HG03439 (cell line): ENCODE measurements around the gene CREG2.

Experiments used
- ATAC-seq: cut with Tn5 transposase; IDR thresholded peaks from one replicate; pipeline ENCODE4 v1.9.1; 2021; ENCODE audit warnings: mild to moderate bottlenecking, moderate library complexity; ENCODE audit not compliant: unreplicated experiment

The CREG2 gene, protein sequence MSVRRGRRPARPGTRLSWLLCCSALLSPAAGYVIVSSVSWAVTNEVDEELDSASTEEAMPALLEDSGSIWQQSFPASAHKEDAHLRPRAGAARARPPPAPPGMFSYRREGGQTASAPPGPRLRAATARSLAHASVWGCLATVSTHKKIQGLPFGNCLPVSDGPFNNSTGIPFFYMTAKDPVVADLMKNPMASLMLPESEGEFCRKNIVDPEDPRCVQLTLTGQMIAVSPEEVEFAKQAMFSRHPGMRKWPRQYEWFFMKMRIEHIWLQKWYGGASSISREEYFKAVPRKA

GRCh38 chr2:101387151-101387834 is at the start of gene CREG2:
Gene CREG2, minus strand, starts transcription at chr2:101387503. Its CDS starts 46 bp downstream, at chr2:101387457.
- no peak for ATAC-seq

- ATAC-seq = no peak
Observed at GRCh38 chr2:101435001-101435862, 47.9 kb upstream of the CREG2 start.

DNA sequence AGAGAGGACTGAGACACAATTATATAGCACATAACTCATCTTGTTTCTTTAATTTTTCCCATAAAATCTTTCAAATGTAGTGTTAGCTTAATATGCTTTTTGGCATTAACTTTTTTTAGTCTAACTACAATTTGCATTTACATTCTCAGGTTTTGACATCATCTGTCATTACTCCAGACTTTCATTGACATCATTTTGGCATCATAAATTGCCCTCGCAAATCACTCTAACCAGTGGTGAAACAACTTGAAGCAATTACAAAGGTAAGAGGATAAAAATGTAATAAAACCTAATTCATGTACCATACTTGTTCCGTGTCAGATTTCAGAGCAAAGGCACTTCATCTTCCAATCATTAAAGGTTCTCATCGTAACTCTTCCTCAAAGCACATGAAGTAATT is 46.2 kb upstream of the CREG2 start:
- no peak for ATAC-seq

DNA sequence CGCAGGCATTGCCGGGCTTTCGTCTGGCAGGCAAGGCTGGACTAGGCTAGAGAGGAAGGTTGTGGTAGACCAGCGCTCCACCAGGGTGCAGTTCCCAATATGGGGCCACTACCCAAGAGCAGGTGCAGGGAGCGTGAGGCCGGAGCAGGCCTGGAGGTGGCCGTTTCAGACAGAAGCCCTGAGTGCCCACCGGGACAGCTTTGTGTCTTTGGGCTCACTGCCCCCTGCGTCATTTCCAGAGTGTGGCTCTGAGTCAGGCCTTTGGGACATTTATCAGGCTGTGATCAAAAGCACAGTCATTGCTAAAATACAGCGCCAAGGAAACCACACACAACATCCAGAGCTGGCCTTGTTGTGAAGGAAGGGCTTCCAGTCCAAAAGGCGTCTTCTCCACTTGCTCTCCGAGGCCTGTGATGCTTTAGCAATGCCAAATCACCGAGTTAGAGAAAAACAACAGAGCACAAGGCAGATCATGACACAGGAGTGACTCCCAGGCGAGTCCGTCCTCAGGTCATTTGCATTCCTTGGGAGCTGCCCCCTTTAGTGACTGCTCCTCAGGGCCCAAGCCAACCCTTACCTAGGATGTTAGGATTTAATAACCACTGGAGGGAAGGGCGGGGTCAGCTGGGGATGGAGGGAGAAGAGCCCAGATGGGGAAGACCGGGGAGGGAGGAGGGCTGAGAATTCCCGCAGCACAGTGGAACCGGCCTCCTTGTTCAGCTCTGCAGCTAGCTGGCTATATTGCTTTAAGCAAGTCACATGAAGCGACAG is 45.3 kb upstream of the CREG2 start:
- no peak for ATAC-seq

- ATAC-seq = no peak
Observed at GRCh38 chr2:101431486-101431885, 44.2 kb upstream of the CREG2 start.

DNA sequence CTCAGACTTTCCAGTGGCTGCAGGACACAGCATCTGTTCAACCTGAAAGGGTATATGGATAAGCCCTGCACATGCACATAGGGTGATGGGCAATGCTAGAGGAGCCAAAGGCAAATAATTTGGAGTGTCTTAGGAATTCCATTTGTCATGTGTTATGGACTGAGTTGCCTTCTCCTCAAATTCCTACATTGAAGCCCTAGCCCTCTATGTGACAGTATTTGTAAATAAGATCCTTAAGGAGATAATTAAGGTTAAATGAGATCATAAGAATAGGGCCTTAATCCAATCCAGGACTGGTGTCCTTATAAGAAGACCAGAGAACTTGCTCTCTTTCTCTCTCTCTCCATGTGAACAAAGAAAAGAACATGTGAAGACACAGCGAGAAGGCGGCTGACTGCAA is 42.9 kb upstream of the CREG2 start:
- ATAC-seq = no peak

GRCh38 chr2:101429453-101429852 is 42.1 kb upstream of the CREG2 start:
- no peak for ATAC-seq

DNA sequence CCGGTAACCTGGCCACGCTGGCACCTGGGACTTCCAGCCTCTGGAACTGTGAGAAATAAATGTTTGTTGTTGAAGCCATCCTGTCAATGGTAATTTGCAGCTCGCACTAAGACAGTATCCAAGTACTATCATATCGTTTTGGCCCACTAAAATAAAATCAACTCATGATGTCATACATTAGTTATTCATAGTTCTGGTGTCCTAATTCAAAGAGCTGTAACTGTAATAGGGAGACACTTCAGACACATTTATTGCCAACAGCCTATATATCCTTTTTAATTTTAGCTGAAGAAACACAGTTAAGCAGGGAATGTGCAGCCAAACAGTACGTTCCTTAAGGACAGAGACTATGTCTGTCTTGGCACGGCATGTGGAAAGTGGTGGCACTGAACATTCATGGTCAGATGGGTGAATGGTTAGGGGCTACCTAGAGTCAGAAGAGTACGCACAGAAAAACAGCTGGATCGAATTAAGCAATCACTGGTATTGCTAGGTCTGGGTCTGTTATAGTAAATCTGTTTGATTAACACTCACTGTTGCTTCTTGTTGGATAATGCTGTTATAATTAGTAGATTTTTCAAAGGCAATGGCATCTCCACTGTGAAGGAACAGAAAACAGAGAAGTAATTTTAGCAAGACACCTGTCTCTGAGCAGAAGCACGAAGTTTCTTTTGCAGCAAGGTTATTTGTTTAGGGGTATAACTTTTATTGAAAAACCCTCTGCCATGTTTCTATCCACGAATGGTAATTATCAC is 41.3 kb upstream of the CREG2 start:
- ATAC-seq = no peak

DNA sequence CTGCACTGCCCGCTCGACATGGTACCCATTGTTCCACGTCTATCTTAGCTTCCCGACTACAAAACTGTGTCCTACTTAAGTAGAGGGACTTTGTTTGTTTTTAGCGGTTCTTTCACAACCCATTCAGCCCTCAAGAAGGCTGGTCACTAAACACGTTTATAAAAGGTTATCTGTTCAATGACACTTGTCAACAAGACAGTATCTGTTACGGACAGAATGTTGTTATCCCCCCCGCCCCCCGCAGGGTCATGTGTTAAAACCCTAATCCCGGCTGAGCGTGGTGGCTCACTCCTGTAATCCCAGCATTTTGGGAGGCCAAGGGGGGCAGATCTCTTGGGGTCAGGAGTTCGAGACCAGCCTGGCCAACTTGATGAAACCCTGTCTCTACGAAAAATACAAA is 40.4 kb upstream of the CREG2 start:
- no peak for ATAC-seq

- ATAC-seq = no peak
Observed at GRCh38 chr2:101427240-101427639, 39.9 kb upstream of the CREG2 start.

- ATAC-seq = no peak
Observed at GRCh38 chr2:101426822-101427221, 39.5 kb upstream of the CREG2 start.

DNA sequence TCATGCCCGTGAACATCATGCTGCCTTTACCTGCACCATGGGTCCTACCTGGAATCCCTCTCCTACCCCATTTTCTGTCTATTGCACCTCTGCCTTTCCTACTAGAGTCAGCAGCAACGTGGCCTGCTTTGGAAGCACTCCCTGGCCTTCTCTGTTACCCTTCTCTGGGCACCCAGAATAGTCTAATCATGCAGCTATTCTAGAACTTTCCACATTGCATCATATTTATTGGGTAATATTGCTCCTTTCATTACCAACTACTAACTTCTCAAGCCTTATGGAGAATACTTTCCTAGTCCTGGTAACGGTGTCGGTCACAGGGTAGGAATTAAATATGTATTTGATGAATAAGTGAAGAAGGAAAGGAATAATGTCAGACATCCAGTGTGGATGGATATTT is 33.3 kb upstream of the CREG2 start:
- no peak for ATAC-seq

DNA sequence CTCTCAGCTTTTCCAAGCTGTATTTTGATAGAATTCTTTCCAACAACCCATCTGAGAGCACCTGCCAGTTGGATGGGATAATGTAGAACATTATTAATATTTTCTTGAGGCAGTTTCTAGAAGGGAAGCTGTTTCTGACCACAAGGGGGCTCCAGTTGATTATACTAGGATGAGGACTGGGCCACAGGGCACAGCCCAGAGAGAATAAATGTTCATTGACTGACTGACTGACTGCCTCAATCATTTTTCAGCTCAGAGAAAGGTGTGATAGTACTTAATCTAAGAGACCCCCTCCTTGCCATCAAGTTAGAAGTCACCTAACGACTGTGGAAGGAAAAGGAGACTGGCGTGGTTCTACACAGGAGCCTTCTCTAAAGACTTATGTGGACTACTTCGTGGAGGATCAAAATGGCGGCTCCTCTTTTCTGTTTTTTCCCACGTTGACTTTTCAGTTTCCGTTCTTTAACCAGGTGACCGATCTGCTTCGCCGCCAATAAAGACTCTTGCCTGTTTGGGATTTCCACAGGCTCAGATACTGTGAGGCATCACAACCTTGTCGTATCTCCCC is 31.9 kb upstream of the CREG2 start:
- no peak for ATAC-seq

- no peak for ATAC-seq
Observed at GRCh38 chr2:101418460-101419095, 31.3 kb upstream of the CREG2 start.

- no peak for ATAC-seq
Observed at GRCh38 chr2:101416609-101417008, 29.3 kb upstream of the CREG2 start.

GRCh38 chr2:101415884-101416283 is 28.6 kb upstream of the CREG2 start:
- ATAC-seq = no peak

GRCh38 chr2:101415220-101415619 is 27.9 kb upstream of the CREG2 start:
- no peak for ATAC-seq

- no peak for ATAC-seq
Observed at GRCh38 chr2:101412092-101412694, 24.9 kb upstream of the CREG2 start.

DNA sequence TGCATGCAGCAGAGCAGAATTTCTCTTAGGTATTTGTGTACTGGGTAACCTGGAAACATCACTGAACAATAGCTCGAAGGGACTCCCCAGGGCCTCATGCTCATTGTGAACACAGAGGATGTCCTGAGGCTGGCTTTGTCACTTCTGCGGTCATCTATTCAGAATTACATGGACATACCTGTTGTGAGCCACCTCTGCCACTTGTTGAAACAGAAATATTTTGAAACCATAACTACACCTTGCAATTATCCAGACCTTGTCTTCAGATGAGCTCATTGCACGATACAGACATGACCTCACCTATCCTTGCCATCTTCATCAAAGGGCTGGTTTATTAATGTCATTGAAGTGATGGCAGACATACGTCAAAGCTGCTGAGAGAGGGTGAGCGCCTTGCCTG is 23.4 kb upstream of the CREG2 start:
- no peak for ATAC-seq
